Stimulated activated CD8-positive, alpha-beta memory T cell treated with anti-CD3 and anti-CD28 coated beads, Interleukin-2, amount 100 ng/mL, for 48 hours (primary cell): ENCODE measurements around the gene TMEM129.
"Not testable (repeated sequence)": the region's sequence is repeated elsewhere in the genome, so short reads cannot be mapped to it uniquely, and the experiment has no call there.

Experiments used
- DNase-seq, 2 donors: peaks; one replicate each; pipeline ENCODE4 v3.0.0-alpha.2; 2020; ENCODE audit warnings: low read depth in 2 of 2

Gene TMEM129

DNA sequence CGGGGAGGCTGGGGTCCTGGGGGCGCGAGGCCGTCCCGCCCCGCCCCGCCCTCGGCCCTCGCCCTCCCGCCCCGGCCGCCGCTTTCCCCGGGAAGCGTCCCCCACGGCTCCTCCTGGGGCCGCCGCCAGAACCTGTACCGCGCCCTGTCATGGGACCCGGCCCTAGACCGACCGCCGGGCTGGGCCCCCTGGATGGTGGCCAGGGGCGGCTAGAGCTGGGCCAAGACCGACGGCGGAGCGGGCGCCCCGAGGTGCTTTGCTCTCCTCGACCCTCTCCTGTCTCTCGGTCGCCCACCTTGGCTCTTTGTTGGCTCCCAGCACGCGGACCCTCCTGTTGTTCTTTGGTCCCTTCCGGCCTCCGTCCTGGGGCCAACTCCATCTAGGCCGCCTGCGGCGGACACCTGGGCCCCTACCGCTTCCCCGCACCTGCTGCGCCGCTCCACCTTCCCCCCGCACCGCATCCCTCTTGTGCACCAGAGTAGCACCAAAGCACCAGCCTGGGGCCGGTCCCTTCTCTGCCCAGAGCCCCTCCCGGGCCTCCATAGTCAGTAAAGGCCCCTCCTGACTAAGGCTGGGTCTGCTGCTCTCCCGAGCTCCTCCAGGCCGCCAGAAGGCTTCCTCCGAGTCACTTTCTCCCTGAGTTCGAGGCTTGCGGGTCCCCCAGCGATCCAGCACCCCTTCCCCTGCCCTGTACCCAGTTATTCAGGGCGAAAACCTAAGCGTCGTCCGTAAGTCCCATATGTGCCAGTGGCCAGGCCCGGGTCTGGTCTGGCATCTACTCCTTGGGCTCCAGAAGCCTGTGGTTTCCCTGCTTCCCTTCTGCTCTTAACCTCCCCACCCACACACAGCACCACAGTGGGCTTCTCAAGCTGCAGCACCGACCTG is 785 bp upstream of the TMEM129 start:
- peak in 1 of 2 donors; percentile 34 for DNase-seq

DNA sequence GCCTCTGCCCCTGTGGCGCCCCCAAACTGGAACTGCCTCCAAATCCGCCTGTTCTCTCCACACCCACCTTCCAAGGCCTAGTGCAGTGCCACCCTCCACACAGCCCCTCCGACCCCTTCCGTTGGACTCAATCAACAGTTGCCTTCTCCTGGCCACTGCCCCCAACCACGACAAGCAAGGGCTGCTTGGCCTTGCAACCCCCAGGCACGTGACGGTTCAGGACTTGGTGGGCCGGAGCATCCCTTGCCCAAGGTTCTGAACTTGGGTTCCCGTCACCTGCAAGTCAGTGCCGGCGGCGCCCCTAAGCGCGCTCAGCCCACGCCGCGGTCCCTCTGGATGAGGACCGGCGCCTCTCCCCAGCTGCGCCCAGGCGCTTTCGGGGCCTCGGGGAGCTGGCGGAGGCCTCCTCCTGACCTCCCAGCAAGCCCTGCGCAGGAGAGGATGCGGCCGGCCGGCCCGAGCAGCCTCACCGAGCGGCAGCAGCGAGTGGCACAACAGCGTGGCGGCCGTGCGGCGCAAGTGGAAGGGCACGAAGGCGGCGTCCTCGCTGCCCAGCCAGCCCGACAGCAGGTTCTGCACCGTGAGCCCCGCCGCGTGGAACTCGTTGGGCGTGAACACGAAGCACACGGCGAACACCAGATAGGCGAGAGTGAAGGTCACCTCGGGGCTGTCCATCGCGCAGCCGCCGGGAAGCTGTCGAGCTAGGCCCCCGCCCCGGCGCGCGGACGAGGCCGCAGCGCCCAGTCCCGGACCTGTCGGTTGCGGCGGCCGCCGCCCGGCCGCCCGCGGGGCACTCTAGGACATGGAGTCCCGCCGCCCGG is 750 bp downstream of the TMEM129 start:
- peak; percentile 32 to 43 for DNase-seq

DNA sequence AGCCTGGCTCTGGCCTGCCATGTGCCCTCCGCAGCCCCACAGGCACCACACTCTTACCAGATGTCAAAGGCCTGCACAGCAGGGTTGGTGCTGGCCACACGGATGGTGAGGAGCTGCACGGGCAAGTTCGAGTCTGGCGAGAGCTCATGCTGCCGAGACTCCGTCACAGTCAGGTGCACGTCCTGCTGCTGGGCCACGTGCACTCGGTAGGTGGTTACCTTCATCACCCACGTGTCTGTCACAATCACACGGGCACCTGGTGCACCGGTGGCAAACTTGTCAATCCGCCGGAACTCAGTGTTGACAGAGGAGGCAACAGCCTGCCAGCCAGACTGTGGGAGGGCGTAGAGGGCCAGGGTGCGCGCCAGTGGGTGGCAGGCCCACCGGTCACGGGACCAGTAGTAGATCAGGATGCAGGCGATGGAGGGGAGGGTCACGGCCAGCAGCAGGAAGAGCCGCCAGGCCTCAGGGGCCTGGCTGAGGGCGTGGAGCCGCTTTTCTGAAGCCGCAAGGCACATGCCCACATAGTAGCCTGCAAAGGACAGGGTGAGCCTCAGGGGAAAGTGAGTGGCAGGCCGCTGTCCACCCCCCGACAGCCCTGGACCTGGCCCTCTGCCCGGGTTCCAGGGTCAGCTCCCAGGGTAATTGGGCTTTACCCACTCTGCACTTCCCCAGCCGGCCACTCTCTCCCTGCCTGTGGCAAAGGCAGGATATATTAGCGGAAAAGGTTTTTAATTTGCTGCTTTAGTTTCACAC is 2.9 kb downstream of the TMEM129 start:
- DNase-seq: no peak

DNA sequence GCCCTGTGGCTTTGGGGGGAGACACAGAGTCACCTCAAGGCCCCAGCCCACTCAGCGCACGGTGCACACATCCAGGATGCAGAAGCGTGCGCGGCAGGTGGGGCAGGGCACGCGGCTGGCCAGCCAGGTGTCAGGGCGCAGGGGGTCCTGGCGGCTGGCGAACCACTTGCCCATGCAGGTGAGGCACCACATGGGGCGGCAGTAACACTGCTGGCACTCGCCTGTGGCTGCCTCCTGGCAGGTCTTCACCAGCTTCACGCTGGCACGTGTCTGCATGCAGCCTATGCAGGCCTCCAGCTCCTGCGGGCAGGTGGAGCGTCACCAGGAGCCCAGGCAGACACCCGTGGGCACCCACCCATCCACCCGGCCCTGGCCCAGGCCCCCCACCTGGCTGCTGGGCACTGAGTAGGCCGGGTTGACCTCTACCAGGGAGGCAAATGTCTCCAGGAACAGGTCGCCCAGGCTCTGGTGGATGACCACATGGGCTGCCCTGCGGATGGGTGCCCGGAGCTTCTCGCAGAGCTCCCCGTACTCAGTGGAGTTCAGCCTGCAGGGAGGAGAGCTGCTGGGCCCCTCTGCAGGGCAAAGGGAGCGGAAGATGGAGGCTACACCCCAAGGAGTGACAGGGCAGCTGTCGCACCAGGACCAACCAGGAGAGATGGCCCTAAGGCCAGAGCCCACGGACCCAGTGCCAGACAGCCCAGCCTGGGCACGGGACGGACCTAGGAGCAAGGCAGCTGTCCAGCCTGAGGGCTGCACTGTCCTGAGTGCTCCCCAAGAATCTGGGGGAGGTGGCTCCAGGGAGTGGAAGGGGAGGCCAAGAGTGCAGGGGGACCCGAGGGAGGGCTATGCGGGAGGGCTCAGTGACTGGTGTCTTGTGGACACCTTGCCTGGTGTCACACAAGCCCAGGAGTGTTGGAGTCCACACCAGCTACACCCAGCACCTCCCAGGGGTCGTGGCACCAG is 3.7 kb downstream of the TMEM129 start:
- no peak for DNase-seq

DNA sequence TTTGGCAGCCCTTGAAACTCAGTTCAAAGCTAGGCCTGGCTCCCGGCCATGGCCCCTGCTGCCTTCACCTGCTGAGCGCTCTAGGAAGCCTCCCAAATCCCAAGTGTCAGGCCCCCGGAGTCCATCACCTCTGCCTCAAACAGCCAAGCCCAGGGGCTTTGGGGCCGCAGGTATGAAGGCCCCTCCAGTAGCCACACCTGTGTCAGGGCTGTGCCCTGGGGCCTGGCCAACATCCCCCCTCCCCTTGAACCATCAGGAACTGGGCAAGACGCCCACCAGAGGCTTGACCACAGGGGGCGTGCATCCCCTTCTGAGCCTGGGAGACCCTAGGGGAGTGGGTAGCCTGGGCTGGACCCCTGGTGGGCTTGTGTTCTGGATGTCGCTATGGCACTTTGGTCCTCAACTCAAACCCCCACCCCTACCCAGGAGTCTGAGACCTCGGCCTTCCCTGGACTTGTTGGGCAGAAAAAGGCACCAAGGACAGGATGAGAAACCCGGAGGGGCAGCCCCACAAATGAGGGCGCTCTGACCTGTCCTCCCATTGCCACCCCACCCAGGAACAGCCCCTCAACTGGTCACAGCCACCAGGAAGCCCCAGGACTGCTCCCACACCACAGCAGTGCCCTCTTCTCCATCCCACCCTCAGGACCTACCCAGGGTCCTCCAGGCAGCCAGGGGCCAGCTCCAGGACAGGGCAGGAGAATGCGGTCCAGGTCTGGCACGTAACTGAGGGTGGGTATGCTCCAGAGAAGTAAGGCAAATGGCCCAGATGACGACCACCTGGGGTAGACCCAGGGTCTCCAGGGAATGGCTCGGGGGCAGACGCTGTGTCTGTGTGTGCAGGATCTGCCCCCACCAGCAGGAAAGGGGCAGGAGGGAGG is 4.8 kb downstream of the TMEM129 start:
- no peak for DNase-seq

DNA sequence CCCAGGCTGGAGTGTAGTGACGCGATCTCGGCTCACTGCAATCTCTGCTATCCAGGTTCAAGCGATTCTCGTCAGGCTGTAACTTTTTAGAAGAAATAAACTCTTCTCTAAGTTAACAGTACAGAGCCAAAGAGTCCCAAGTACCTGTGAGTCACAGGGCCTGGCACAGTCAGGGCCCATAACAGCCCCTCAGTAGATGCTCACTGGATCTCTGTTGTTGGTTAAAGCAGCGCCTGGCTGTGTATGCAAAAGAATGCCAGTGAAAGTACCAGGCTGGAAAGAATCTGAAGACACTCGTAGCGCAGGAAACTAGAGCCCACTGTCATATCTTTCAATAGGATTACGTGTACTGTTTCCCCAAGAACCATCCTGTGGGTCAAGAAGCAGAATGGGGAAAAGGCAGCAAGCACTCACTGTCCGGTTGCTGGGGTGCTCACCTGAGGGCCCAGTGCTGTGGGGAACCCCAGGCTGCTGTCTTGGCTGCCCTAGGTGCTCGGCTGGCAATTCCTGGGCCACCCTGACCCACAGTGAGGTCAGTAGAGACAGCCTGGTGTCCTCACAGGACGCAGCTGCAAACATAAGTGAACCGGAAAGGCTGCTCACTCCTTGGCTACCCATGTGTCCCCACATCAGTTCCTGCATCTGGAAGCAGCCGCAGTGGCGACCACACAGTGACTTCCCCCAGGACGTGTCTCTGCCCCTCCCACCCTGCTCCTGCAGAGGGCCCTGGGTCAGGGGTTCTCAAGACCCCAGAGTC is 5.9 kb downstream of the TMEM129 start:
- DNase-seq: no peak

DNA sequence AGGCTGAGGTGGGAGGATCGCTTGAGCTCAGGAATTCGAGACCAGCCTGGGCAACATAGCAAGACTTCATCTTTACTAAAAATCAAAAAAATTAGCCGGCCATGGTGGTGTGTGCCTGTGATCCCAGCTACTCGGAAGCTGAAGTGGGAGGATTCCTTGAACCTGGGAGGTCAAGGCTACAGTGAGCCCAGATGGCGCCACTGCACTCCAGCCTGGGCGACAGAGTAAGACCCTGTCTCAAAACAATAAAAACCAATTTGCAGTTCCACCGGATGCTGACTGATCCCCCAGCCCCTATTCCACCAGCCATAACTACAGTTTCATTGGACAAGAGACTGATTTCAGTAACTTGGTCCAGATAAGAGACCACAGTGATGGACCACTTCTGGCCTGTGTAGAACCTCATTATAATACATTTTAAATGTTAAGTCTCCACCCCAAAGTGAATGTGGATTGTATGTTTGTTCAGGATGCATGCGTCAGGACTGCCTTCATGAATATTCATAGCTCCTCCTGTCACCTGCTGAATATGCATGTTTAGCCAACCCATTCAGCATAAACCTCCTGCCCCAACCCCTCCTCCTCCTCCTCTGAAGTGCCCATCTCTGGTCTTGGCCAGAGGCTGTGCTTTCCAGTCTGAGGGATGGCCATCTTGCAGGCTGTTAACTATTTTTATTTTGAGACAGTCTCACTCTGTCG is 6.7 kb downstream of the TMEM129 start:
- DNase-seq: no peak

DNA sequence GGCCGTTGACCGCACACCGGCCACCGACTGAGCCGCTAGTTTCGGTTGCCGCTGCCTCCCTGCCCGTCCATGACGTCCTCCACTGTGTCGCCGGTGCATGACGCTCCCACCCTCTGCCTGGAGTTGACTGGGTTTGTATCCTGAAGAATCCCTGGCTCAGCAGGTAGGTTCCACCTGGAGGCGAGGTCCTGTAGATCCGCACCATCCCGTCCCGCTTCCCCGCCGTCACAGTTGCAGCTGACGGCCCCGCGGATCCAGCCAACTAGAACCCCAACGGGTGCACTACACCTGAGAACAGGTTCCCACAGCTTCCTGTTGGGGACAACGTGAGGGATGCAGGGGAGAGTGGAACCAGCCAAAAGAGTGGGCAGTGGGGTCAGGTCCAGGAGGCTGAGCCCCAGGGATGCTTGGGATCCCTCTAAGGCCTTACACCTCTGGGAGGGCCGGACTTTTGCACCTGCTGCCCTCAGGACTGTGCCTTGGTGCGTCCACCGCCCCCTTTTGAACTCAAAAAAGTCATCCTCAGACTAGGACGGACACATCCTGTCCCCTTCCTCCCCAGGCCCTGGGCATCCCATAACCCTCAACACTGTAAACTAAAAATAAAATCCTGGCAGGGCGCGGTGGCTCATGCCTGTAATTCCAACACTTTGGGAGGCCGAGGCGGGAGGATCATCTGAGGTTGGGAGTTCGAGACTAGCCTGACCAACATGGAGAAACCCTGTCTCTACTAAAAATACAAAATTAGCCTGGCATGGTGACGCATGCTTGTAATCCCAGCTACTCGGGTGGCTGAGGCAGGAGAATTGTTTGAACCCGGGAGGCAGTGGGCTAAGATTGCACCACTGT is 7.9 kb downstream of the TMEM129 start:
- DNase-seq: no peak

DNA sequence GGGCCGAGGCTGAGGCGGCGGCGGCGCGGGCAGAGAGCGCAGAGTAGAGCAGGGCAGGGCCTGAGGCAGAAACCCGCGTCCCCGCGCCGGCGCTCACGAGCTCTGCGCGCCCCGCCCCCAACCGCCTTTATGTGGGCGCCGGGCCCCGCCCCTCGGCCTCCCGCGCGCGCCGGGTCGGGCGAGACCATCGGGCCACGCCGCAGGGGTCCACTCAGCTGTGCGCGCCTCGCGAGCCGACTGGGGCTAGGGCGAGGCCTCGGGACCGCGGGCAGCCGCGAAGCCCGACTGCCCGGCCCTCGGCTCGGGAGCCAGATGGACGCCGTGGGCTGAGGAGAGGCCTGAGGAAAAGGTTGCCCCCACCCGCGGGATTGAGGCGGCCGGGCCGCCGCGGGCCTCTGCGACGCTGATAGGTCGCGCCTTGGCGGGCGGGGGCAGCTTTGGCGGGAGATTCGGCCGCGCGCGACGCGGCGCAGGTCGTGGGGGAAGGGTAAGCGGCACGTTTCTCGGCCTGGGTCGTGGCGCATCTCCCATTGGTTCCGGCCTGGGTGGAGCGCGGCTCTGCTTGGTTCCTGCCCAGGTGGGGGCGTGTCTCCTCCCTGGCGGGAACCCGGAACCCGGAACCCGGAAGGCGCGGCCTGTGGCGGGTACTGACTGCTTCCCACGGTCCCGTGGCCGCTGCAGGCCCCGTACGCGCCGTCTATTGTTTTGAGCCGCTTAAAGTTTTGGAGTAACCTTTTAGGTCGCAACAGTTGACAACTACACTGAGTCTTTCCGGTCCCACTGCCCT is 8.7 kb downstream of the TMEM129 start, which contains the start of gene SLBP:
SLBP (minus strand) TSS at position 104 of the 787 bp plus-strand sequence. CDS start 131 bp downstream, outside the sequence.
- peak; percentile 98 to 99 for DNase-seq

DNA sequence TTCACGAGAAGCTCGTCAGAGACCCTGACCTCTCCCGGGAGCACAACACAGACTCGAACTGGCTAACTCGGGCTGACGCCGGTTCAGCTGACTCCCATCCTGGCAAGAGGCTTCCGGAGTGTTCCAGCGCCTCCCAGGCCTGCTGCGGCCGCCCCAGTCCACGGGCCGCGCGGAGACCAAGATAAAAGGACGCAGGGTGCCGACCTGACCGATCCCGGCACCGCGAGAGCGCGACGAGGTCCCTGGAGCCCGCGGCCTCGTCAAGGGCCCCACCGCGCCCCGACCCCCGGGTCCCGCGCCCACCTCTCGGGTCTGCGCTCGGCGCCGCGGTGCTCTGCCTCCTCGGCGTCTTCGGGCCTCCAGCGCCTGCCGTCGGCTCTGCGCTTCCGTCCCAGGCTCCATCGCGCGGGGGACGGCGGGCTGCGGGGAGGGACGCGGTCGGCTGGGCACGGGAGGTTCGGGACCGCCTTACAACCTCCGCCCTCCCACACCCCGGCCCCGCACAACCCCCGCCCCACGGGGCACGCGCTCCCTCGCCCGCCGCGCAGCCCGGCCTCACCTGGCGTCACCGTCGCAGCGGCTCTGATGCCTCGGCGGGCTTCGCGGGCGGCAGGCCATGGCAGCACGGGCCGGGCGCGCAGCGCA is 9.4 kb downstream of the TMEM129 start:
- no peak for DNase-seq

DNA sequence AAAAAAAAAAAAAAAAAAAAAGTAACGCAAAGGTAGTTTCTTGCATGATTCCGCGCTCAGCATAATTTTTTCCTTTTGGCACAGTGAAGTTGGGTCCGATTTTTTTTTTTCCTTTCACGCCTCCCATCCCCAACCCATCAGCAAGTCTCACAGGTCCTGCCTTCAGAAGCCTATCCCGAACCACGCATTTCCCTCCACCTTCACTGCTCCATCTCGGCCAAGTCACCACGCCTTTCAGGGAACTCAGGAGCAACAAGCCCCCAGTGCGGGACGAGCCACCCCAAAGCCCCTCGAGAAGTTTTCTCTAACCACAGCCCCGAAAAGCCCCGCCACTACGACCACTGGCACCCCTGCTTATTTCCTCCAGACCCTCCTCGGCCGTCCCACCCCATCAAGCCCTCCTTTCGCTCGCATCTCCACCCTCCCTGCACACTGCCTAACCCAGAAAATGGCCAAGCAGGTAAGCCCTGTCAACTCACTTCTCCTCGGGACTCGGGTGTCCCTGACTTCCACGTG is 10.0 kb downstream of the TMEM129 start:
- DNase-seq: no peak

DNA sequence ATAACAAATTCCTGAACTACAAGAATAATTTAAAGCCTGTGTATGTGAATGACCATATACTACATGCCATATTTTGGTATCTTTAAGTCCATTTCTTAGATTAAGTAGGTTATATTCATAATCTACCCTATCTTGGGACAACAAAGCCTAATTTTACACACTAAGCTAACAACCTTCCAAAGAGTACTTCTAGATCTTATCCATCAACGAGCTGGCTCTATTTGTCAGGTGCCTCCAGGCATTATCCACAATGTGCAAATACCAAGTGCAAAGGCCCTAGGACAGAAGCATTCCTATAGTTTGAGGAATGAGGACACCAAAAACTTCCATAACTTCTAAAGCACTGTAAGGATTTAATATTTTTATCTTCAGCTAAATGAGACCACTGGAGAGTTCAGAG is 12.5 kb downstream of the TMEM129 start:
- DNase-seq: no peak

DNA sequence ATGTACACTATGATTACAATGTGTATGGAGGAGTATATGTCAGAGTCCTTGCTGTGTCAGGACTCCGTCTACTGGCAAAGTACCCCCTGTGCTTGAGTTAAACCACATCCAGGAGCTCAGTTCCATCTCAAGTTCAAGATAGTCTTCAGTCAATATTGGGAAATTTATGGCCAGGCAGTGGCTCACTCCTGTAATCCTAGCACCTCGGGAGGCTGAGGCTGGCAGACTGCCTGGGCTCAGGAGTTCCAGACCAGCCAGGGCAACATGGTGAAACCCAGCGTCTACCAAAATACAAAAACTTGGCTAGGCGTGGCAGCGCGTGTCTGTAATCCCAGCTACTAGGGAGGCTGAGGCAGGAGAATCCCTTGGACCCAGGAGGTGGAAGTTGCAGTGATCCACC is 14.8 kb downstream of the TMEM129 start:
- no peak for DNase-seq

DNA sequence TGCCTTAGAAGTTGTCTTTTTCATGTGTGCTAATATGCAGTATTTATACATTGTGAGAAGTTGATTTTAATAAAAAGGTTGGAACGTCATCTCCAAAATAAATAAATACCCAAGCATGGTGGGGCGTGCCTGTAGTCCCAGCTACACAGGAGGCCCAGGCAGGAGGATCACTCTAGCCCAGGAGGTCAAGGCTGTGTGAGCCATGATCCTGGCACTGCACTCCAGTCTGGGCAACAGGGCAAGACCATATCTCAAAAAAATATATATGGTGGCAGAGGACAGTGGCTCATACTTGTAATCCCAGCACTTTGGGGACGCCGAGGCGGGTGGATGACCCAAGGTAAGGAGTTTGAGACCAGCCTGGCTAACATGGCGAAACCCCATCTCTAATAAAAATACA is 15.4 kb downstream of the TMEM129 start:
- DNase-seq: no peak

DNA sequence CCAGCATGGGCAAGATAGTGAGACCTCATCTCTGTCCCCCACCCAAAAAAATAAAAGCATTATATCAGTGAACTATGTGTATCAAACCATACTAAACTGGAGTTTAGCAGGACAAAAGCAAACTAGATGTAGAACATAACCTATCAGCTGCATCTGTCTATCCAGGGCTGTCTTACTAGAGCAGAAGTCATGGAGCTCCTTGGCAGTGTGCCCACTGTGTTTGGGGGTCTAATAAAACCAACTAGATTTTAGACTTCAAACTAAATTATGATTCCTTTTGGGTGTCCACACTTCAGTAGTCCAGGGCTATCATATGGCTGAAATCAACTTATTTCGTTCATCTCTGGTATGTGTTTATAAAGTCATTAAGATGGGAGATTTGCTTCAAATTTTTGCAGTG is 17.3 kb downstream of the TMEM129 start:
- DNase-seq: no peak

DNA sequence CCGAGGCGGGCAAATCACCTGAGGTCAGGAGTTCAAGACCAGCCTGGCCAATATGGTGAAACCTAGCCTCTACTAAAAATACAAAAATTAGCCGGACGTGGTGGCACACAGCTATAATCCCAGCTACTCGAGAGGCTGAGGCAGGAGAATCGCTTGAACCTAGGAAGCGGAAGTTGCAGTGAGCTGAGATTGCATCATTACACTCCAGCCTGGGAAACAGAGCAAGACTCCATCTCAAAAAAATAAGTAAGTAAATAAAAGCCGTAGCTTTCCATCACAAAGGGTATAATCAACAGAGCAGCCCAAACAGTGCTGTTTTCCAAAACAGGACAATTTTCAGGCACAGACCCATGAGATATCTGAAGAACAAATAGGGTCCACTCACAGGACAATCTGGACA is 19.5 kb downstream of the TMEM129 start:
- DNase-seq: not testable (repeated sequence)
